Stomach (tissue), 9 donors: ENCODE measurements around the gene ITGAL. TPM values are rescaled to one million over a fixed set of nuclear protein-coding genes. Genes with fewer than 3 reads are reported as not detected.

Experiments
- DNase-seq, 2 donors: peaks; one replicate each; pipeline versions ENCODE4 v3.0.0 to v3.0.0-alpha.2; 2013 to 2019
- H3K27ac ChIP-seq, 5 donors: fragments of 200-600 bp in 4 of 5; sonication (generic) in 4 of 5; one replicate each; pipeline ENCODE4 v1.5.1; 2013 to 2019; ENCODE audit warnings: mild to moderate bottlenecking in 1 of 5, moderate library complexity in 1 of 5
- H3K27me3 ChIP-seq, 3 donors: fragments of 200-600 bp; sonication (generic); one replicate each; pipeline ENCODE4 v1.5.1; 2017 to 2019; ENCODE audit warnings: mixed run types in 1 of 3
- H3K36me3 ChIP-seq, 4 donors: fragments of 200-600 bp; sonication (generic); 1 replicate in 3 of 4; 2 replicates in 1 of 4; pipeline ENCODE4 v1.5.1; 2016 to 2019
- H3K4me1 ChIP-seq, 4 donors: fragments of 200-600 bp; sonication (generic); one replicate each; pipeline ENCODE4 v1.5.1; 2016 to 2019
- H3K4me3 ChIP-seq, 4 donors: fragments of 200-600 bp; sonication (generic) in 3 of 4; one replicate each; pipeline ENCODE4 v1.5.1; 2016 to 2019; ENCODE audit warnings: mild to moderate bottlenecking in 1 of 4
- H3K9me3 ChIP-seq, 4 donors: fragments of 200-600 bp; sonication (generic); one replicate each; pipeline ENCODE4 v1.5.1; 2016 to 2019
- CTCF ChIP-seq, 7 experiments: fragments of 450-650 bp in 4 of 7; fragments of 200-600 bp in 3 of 7; sonication (generic) in 3 of 7; IDR thresholded peaks; one replicate each; pipeline ENCODE4 v1.5.1; 2016 to 2019; ENCODE audit warnings: antibody characterized with exemption in 7 of 7, control low read depth in 2 of 7, mild to moderate bottlenecking in 1 of 7
- EP300 ChIP-seq: sonication (generic); formaldehyde crosslinking; IDR thresholded peaks from one replicate; pipeline ENCODE4 v1.6.1; 2017; ENCODE audit warnings: antibody characterized with exemption
- POLR2A ChIP-seq, 4 donors: fragments of 450-650 bp; IDR thresholded peaks; one replicate each; pipeline ENCODE4 v1.6.1; 2016; ENCODE audit warnings: antibody characterized with exemption in 4 of 4, control low read depth in 2 of 4, mild to moderate bottlenecking in 1 of 4, moderate library complexity in 1 of 4
- POLR2AphosphoS5 ChIP-seq, 3 donors: sonication (generic); formaldehyde crosslinking; IDR thresholded peaks; one replicate each; pipeline ENCODE4 v1.6.1; 2016; ENCODE audit warnings: antibody characterized with exemption in 3 of 3
- WGBS, 5 donors: extraction: QIAGEN DNeasy Blood & Tissue Kit in 3 of 5; methylation state at CpG; one replicate each; pipeline versions ENCODE4 v1.1.5 to v1.1.7; 2013 to 2018; 5-methylcytosine and 5-hydroxymethylcytosine counted together
- intact Hi-C: fragments of 100-400 bp; cut with DNase I; formaldehyde crosslinking; loops from one replicate; pipeline ENCODE4 v1.15.1; 2023; ENCODE audit warnings: low total_unique reads
- polyA plus RNA-seq, 3 donors: library from polyadenylated mRNA; stranded (reverse); fragments of 200-250 nt; gene quantifications; one replicate each; pipeline ENCODE4 v1.2.3, GENCODE V29; 2013
- total RNA-seq, 5 donors: library from RNA; depleted of rRNA; stranded (reverse); fragments of >200 nt; gene quantifications; one replicate each; pipeline versions ENCODE4 v1.1.0 to v1.2.3, GENCODE V29; 2014 to 2016
- donor health status: healthy with polysubstance abuse.
- donor health status: Bipolar disorder and iron deficiency.
- donor health status: healthy.

Gene ITGAL
- total and polyA plus RNA-seq, 8 donors: 1.2 to 256 (median 6.8) TPM

- no peaks in the 10 kb centered on the region for H3K27me3 ChIP-seq
- H3K9me3 ChIP-seq: no peaks in the 10 kb centered on the region
- H3K36me3 ChIP-seq: peaks cover 0 to 15% (median 0%) of the 10 kb centered on the region in 4 donors
- TF ChIP-seq POLR2AphosphoS5 (IDR thresholded peaks at IDR 0.05): no peak
- no peak for TF ChIP-seq EP300
- TF ChIP-seq POLR2A (IDR thresholded peaks at IDR 0.05): no peak
- TF ChIP-seq CTCF (IDR thresholded peaks at IDR 0.05): no peak
- DNase-seq: no peak
- peaks cover 0 to 8% (median 6%) of the 10 kb centered on the region in 4 donors for H3K4me1 ChIP-seq
- H3K4me3 ChIP-seq: no peak overlapping the region
- no peak overlapping the region for H3K27ac ChIP-seq
- intact Hi-C loops: no loop called here
Observed at GRCh38 chr16:30484887-30485286, 12.3 kb downstream of the ITGAL start.

GRCh38 chr16:30485818-30486436 is 13.4 kb downstream of the ITGAL start:
- intact Hi-C loops: no loop called here
- DNase-seq: no peak
- no peak overlapping the region for H3K27ac ChIP-seq
- H3K4me1 ChIP-seq: peaks cover 0 to 8% (median 6%) of the 10 kb centered on the region in 4 donors
- H3K4me3 ChIP-seq: no peak overlapping the region
- H3K9me3 ChIP-seq: no peaks in the 10 kb centered on the region
- H3K36me3 ChIP-seq: peaks cover 0 to 15% (median 0%) of the 10 kb centered on the region in 4 donors
- TF ChIP-seq CTCF (IDR thresholded peaks at IDR 0.05) (no peak), POLR2A (IDR thresholded peaks at IDR 0.05) (no peak), EP300 (no peak), POLR2AphosphoS5 (IDR thresholded peaks at IDR 0.05) (no peak)
- 88 to 95% (median 92%) methylated on average over 7 of the region's 7 CpGs for WGBS, 5 donors
- no peaks in the 10 kb centered on the region for H3K27me3 ChIP-seq

GRCh38 chr16:30488764-30489605 is 16.4 kb downstream of the ITGAL start:
- Histone ChIP-seq H3K27ac (peak overlapping the region in 2 of 5 donors; percentile 42 to 43), H3K27me3 (no peaks in the 10 kb centered on the region), H3K4me3 (no peak overlapping the region), H3K4me1 (peaks cover 0 to 14% (median 7%) of the 10 kb centered on the region in 4 donors), H3K36me3 (peaks cover 0 to 18% (median 1%) of the 10 kb centered on the region in 4 donors), H3K9me3 (no peaks in the 10 kb centered on the region)
- intact Hi-C loops: no loop called here
- peak in 1 of 2 donors; percentile 29 for DNase-seq
- TF ChIP-seq POLR2AphosphoS5 (IDR thresholded peaks at IDR 0.05) (no peak), POLR2A (IDR thresholded peaks at IDR 0.05) (no peak), EP300 (no peak)
- WGBS, 5 donors: 50 to 64% (median 58%) methylated on average over 10 to 11 of the region's 11 CpGs

GRCh38 chr16:30490210-30490609 is 17.7 kb downstream of the ITGAL start:
- peaks cover 0 to 14% (median 7%) of the 10 kb centered on the region in 4 donors for H3K4me1 ChIP-seq
- no peak overlapping the region for H3K4me3 ChIP-seq
- intact Hi-C loops: no loop called here
- WGBS, 5 donors: 82 to 98% (median 87%) methylated on average over 6 of the region's 6 CpGs
- no peak for DNase-seq
- H3K27ac ChIP-seq: no peak overlapping the region
- no peaks in the 10 kb centered on the region for H3K9me3 ChIP-seq
- peaks cover 0 to 26% (median 5%) of the 10 kb centered on the region in 4 donors for H3K36me3 ChIP-seq
- no peak for TF ChIP-seq POLR2A (IDR thresholded peaks at IDR 0.05)
- TF ChIP-seq CTCF (IDR thresholded peaks at IDR 0.05): no peak
- TF ChIP-seq POLR2AphosphoS5 (IDR thresholded peaks at IDR 0.05): no peak
- TF ChIP-seq EP300: no peak
- no peaks in the 10 kb centered on the region for H3K27me3 ChIP-seq
